Esophagus muscularis mucosa (tissue), 4 donors: ENCODE measurements around the gene NUP210. TPM values are rescaled to one million over a fixed set of nuclear protein-coding genes. Genes with fewer than 3 reads are reported as not detected.

ENCODE experiments used
- DNase-seq: peaks from one replicate; pipeline ENCODE4 v3.0.0-alpha.2; 2017; ENCODE audit errors: extremely low spot score
- H3K27ac ChIP-seq, 4 donors: fragments of 200-600 bp; sonication (generic); replicated peaks in 1 of 4; 1 replicate in 3 of 4; 2 replicates in 1 of 4; pipeline ENCODE4 v1.5.1; 2016 to 2019; ENCODE audit warnings: mild to moderate bottlenecking in 1 of 4
- H3K27me3 ChIP-seq, 4 donors: fragments of 200-600 bp; sonication (generic); one replicate each; pipeline versions ENCODE4 v1.5.1 to v1.6.0; 2016 to 2019
- H3K36me3 ChIP-seq, 4 donors: fragments of 200-600 bp; sonication (generic); one replicate each; pipeline ENCODE4 v1.5.1; 2016 to 2019
- H3K4me1 ChIP-seq, 4 donors: fragments of 200-600 bp; sonication (generic); one replicate each; pipeline ENCODE4 v1.5.1; 2016 to 2019
- H3K4me3 ChIP-seq, 4 donors: fragments of 200-600 bp; sonication (generic); 1 replicate in 2 of 4; 2 replicates in 2 of 4; pipeline ENCODE4 v1.5.1; 2016 to 2019; ENCODE audit warnings: mild to moderate bottlenecking in 4 of 4, moderate library complexity in 1 of 4
- H3K9me3 ChIP-seq, 4 donors: fragments of 200-600 bp; sonication (generic); 1 replicate in 3 of 4; 2 replicates in 1 of 4; pipeline ENCODE4 v1.5.1; 2016 to 2019
- EP300 ChIP-seq: sonication (generic); formaldehyde crosslinking; IDR thresholded peaks from one replicate; pipeline ENCODE4 v1.6.1; 2017; ENCODE audit warnings: antibody characterized with exemption
- POLR2A ChIP-seq: fragments of 450-650 bp; IDR thresholded peaks from one replicate; pipeline ENCODE4 v1.6.1; 2017; ENCODE audit warnings: antibody characterized with exemption, moderate library complexity, mild to moderate bottlenecking, low read depth
- POLR2AphosphoS5 ChIP-seq, 2 donors: sonication (generic); formaldehyde crosslinking; IDR thresholded peaks; one replicate each; pipeline ENCODE4 v1.6.1; 2017; ENCODE audit warnings: antibody characterized with exemption in 2 of 2
- WGBS: methylation state at CpG from one replicate; pipeline ENCODE4 v1.1.5; 2018; 5-methylcytosine and 5-hydroxymethylcytosine counted together
- intact Hi-C: fragments of 100-400 bp; cut with DNase I; formaldehyde crosslinking; loops from one replicate; pipeline ENCODE4 v1.15.1; 2023
- total RNA-seq, 4 donors: library from RNA; depleted of rRNA; stranded (reverse); fragments of >200 nt; gene quantifications; one replicate each; pipeline versions ENCODE4 v1.1.0 to v1.2.1, GENCODE V29; 2016
- TF ChIP-seq, protein P1 (sequence below), 3 experiments: fragments of 200-600 bp in 2 of 3; fragments of 450-650 bp in 1 of 3; sonication (generic) in 2 of 3; IDR thresholded peaks; one replicate each; pipeline ENCODE4 v1.5.1; 2017 to 2019; ENCODE audit warnings: antibody characterized with exemption in 3 of 3, mild to moderate bottlenecking in 2 of 3, moderate library complexity in 1 of 3

The NUP210 gene
- total RNA-seq, 4 donors from 2014 or later = 2.5 to 5.2 (median 4.2) TPM

DNA sequence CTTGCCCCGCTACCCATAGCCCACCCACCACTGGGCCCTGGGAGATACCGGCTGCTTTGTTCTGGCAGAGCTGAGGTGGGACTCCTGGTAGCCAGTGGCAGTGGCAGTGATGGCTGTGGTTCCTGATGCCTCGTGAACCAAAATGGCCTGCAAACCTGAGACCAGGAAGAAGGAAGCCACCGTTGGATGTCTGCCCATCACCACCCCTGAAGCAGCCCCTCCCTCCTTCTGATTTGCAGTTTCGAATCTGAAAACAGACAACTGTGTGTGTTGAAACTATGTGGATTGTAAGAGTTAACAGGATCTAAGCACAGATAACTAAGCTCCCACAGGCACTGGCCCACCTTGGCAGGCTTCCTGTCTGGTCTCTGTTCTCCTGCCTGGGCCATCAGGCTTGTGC, 66.6 kb downstream of the NUP210 start:
- 76% methylated on average over 5 of the region's 5 CpGs for WGBS
- Histone ChIP-seq H3K36me3 (peaks cover 0 to 66% (median 23%) of the 10 kb centered on the region in 4 donors), H3K27ac (no peak overlapping the region), H3K4me1 (no peaks in the 10 kb centered on the region), H3K9me3 (no peaks in the 10 kb centered on the region), H3K4me3 (no peak overlapping the region), H3K27me3 (no peaks in the 10 kb centered on the region)
- TF ChIP-seq EP300 = no peak
- TF ChIP-seq POLR2A = no peak
- TF ChIP-seq, protein P1, sequence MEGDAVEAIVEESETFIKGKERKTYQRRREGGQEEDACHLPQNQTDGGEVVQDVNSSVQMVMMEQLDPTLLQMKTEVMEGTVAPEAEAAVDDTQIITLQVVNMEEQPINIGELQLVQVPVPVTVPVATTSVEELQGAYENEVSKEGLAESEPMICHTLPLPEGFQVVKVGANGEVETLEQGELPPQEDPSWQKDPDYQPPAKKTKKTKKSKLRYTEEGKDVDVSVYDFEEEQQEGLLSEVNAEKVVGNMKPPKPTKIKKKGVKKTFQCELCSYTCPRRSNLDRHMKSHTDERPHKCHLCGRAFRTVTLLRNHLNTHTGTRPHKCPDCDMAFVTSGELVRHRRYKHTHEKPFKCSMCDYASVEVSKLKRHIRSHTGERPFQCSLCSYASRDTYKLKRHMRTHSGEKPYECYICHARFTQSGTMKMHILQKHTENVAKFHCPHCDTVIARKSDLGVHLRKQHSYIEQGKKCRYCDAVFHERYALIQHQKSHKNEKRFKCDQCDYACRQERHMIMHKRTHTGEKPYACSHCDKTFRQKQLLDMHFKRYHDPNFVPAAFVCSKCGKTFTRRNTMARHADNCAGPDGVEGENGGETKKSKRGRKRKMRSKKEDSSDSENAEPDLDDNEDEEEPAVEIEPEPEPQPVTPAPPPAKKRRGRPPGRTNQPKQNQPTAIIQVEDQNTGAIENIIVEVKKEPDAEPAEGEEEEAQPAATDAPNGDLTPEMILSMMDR (IDR thresholded peaks at IDR 0.05) = no peak
- TF ChIP-seq POLR2AphosphoS5 (IDR thresholded peaks at IDR 0.05) = no peak
- intact Hi-C loops = no loop called here
- DNase-seq = no peak

DNA sequence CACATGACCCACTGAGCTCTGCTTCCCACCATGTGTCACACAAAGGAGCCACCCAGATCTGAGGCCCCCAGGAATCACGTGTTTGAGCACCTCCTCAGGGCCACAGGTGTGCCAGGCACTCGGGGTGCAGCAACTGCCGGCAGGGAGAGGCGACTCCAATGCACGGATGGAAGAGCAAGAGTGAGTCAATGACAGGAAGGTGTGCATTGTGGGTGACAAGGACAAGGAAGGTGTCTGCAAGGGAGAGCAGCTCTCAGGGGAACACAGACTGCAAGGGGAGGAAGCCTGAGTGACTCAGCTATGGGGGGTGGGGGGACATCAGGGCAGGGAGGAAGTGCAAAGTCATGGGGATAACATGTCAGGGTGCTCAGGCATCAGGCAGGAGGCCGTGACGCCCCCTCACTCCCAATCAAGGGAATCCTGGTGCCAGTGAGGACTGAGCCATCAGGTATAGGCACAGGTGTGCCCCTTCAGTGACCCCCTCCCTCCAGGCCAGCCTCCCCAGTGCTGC, 67.4 kb downstream of the NUP210 start:
- Histone ChIP-seq H3K9me3 (no peaks in the 10 kb centered on the region), H3K27ac (no peak overlapping the region), H3K4me1 (no peaks in the 10 kb centered on the region), H3K27me3 (no peaks in the 10 kb centered on the region), H3K36me3 (peaks cover 0 to 66% (median 23%) of the 10 kb centered on the region in 4 donors), H3K4me3 (no peak overlapping the region)
- TF ChIP-seq, protein P1 (IDR thresholded peaks at IDR 0.05) = no peak
- no peak for TF ChIP-seq POLR2AphosphoS5 (IDR thresholded peaks at IDR 0.05)
- TF ChIP-seq POLR2A = no peak
- TF ChIP-seq EP300 = no peak
- intact Hi-C loops = no loop called here
- DNase-seq = no peak
- WGBS = 70% methylated on average over 7 of the region's 7 CpGs

DNA sequence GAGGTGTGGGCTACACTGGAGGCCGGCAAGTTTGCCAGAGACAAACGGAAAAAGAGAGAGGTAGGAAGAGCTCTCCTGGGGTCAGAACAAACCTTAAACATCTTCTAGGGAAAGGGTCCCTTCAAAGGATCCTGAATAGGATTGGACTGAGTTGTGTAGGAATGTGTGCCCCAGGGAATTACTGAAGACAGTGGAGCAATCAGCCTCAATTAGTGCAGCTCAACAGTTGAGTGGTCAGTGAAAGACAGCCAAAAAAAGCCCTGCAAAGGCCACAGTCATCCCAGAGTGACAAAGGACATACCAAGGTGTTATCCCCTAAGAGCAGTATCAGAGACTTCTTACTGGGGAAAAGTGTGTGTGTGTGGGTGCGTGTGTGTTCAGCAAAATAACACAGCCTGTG, 70.3 kb downstream of the NUP210 start:
- intact Hi-C loops = no loop called here
- 91% methylated on average over 3 of the region's 3 CpGs for WGBS
- H3K9me3 ChIP-seq = no peaks in the 10 kb centered on the region
- no peaks in the 10 kb centered on the region for H3K27me3 ChIP-seq
- no peak overlapping the region for H3K4me3 ChIP-seq
- H3K36me3 ChIP-seq = peaks cover 0 to 52% (median 19%) of the 10 kb centered on the region in 4 donors
- DNase-seq = no peak
- peaks cover 0 to 5% (median 0%) of the 10 kb centered on the region in 4 donors for H3K4me1 ChIP-seq
- H3K27ac ChIP-seq = no peak overlapping the region
- TF ChIP-seq POLR2AphosphoS5 (IDR thresholded peaks at IDR 0.05) (no peak), EP300 (no peak), POLR2A (no peak)
- TF ChIP-seq, protein P1 (IDR thresholded peaks at IDR 0.05) = no peak

DNA sequence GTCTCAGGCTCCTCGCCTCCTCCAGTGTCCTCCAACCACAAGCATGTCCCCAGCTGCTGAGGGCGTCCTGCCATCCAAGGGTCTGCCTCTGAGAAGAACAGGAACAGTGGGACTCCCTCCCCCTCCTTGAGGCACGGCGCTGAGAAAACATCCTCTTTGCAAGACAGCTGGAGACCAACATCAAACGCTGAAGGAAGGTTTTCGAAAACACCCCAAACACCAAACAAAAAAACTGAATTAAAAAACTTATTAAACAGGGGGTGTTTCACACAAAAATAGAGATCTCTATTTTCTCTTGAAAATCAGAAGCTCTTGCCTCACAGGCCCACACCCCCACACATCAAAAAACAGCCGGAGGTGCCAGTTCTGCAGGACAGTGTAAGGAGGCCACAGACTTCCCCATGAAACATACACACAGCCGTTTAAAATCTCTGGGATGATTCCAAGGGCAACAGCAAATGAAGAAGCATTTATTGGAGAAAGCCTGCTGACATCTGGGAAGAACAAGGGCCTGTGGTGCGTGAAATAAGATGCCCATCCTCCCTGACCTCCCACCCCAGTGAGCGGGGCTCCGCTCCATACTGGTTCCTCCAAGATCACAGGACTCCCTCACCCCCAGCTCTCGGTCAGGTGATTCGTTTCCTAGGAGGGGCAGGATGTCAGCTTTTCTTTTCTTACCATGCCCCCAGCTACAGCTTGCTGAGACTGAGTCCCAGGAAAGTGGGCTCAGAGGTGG, 71.3 kb downstream of the NUP210 start:
- no peak for DNase-seq
- Histone ChIP-seq H3K27ac (no peak overlapping the region), H3K9me3 (no peaks in the 10 kb centered on the region), H3K4me1 (peaks cover 0 to 5% (median 0%) of the 10 kb centered on the region in 4 donors), H3K27me3 (no peaks in the 10 kb centered on the region), H3K4me3 (no peak overlapping the region), H3K36me3 (peaks cover 0 to 47% (median 18%) of the 10 kb centered on the region in 4 donors)
- WGBS = 64% methylated on average over 13 of the region's 13 CpGs
- TF ChIP-seq, protein P1 (IDR thresholded peaks at IDR 0.05) = no peak
- TF ChIP-seq POLR2A = no peak
- TF ChIP-seq EP300 = no peak
- TF ChIP-seq POLR2AphosphoS5 (IDR thresholded peaks at IDR 0.05) = no peak
- intact Hi-C loops = no loop called here
